HCT116 (cell line): Measurements from ENCODE around the gene FHOD3. TPM values are rescaled to one million over a fixed set of nuclear protein-coding genes. Genes with fewer than 3 reads are reported as not detected.

Experiments used
- ATAC-seq: fragments of 200-7000 bp; cut with Tn5 transposase; 2 replicates; pipeline ENCODE4 v1.9.1; 2020; ENCODE audit warnings: mild to moderate bottlenecking, moderate library complexity
- BruUV-seq: library from RNA; stranded (reverse); fragments of 400-500 nt; replicated peaks from 2 replicates; lab custom pipeline; 2021; lab: Mats Ljungman, UMichigan
- CTCF ChIA-PET: fragments of 300-600 bp; sonication (Branson Sonifier 250); formaldehyde crosslinking; loops from one replicate; lab custom pipeline; 2021; ENCODE audit warnings: antibody characterized with exemption; lab: Charles Lee
- POLR2A ChIA-PET: fragments of 300-600, 350-600 bp; sonication (Branson Sonifier 250); formaldehyde crosslinking; loops from one replicate; lab custom pipeline; 2021; ENCODE audit warnings: antibody characterized with exemption; lab: Charles Lee
- RAD21 ChIA-PET, 2 experiments: fragments of 300-600 bp; sonication (Branson Sonifier 250); formaldehyde crosslinking; loops; one replicate each; lab custom pipeline; 2023; ENCODE audit warnings: low total read pairs in 2 of 2; ENCODE audit not compliant: uncharacterized antibody in 2 of 2, unreplicated experiment in 2 of 2, low non-redundant PET in 1 of 2; lab: Charles Lee
- DNase-seq: peaks from one replicate; pipeline ENCODE4 v3.0.0-alpha.2; 2010; ENCODE audit warnings: low read depth, low spot score
- H2AFZ ChIP-seq: fragments of 200-600 bp; shearing (Covaris generic), sonication (generic); 2 replicates; pipeline ENCODE4 v1.6.1; 2017; ENCODE audit warnings: low read depth, mixed run types, mixed read lengths, antibody characterized with exemption, low read length; ENCODE audit not compliant: poor library complexity, severe bottlenecking
- H3K27ac ChIP-seq: 2 replicates; pipeline ENCODE4 v1.5.1; 2012; ENCODE audit warnings: low read depth, low read length
- H3K27me3 ChIP-seq: fragments of 200-600 bp; sonication (generic); 2 replicates; pipeline ENCODE4 v1.6.1; 2016; ENCODE audit warnings: mixed run types, low read length, mixed read lengths; ENCODE audit not compliant: insufficient read depth
- H3K36me3 ChIP-seq, 2 experiments: fragments of 200-500 bp in 1 of 2; fragments of 200-600 bp in 1 of 2; sonication (Bioruptor generic) in 1 of 2; sonication (generic) in 1 of 2; 2 replicates each; pipeline versions ENCODE4 v1.5.1 to v1.6.1; 2014 to 2016; ENCODE audit warnings: low read length in 2 of 2, inconsistent platforms in 1 of 2, mixed read lengths in 1 of 2, mixed run types in 1 of 2; ENCODE audit not compliant: insufficient read depth in 2 of 2, control insufficient read depth in 1 of 2
- H3K4me1 ChIP-seq, 2 experiments: fragments of 200-600 bp in 1 of 2; sonication (generic) in 1 of 2; 2 replicates each; pipeline versions ENCODE4 v1.5.1 to v1.6.1; 2012 to 2017; ENCODE audit warnings: low read length in 2 of 2, inconsistent platforms in 1 of 2, mild to moderate bottlenecking in 1 of 2, mixed read lengths in 1 of 2, mixed run types in 1 of 2, moderate library complexity in 1 of 2; ENCODE audit not compliant: insufficient read depth in 2 of 2, control insufficient read depth in 1 of 2
- H3K4me2 ChIP-seq: fragments of 200-600 bp; sonication (generic); 2 replicates; pipeline ENCODE4 v1.6.1; 2017; ENCODE audit warnings: mixed run types, low read length, mixed read lengths
- H3K4me3 ChIP-seq, 2 experiments: fragments of 200-600 bp in 1 of 2; sonication (generic) in 1 of 2; replicated peaks in 1 of 2; 2 replicates each; pipeline ENCODE4 v1.5.1; 2011 to 2016; ENCODE audit warnings: low read length in 2 of 2, control low read depth in 1 of 2, low read depth in 1 of 2, mild to moderate bottlenecking in 1 of 2, mixed read lengths in 1 of 2, mixed run types in 1 of 2
- H3K79me2 ChIP-seq: fragments of 200-600 bp; sonication (generic); 2 replicates; pipeline ENCODE4 v1.6.1; 2017; ENCODE audit warnings: mild to moderate bottlenecking, mixed run types, low read length, moderate library complexity, mixed read lengths; ENCODE audit not compliant: insufficient read depth
- H3K9ac ChIP-seq: fragments of 200-600 bp; sonication (generic); 2 replicates; pipeline ENCODE4 v1.6.1; 2016; ENCODE audit warnings: low read length, mixed read lengths
- H3K9me2 ChIP-seq: fragments of 200-600 bp; sonication (generic), shearing (Covaris generic); 2 replicates; pipeline ENCODE4 v1.6.1; 2017; ENCODE audit warnings: mixed run types, mild to moderate bottlenecking, moderate library complexity; ENCODE audit not compliant: insufficient read depth
- H3K9me3 ChIP-seq, 2 experiments: fragments of 200-500 bp in 1 of 2; fragments of 200-600 bp in 1 of 2; sonication (Bioruptor generic) in 1 of 2; sonication (generic) in 1 of 2; 2 replicates each; pipeline ENCODE4 v1.6.1; 2014 to 2017; ENCODE audit warnings: low read length in 2 of 2, mixed read lengths in 2 of 2, inconsistent platforms in 1 of 2, low read depth in 1 of 2, mild to moderate bottlenecking in 1 of 2, mixed run types in 1 of 2, moderate library complexity in 1 of 2; ENCODE audit not compliant: control insufficient read depth in 1 of 2, insufficient read depth in 1 of 2
- H4K20me1 ChIP-seq: fragments of 200-600 bp; sonication (generic), shearing (Covaris generic); 2 replicates; pipeline ENCODE4 v1.6.1; 2017; ENCODE audit warnings: mixed run types, mild to moderate bottlenecking, moderate library complexity; ENCODE audit not compliant: insufficient read depth
- CBX3 ChIP-seq: IDR thresholded peaks from 2 replicates; pipeline ENCODE4 v1.6.1; 2012; ENCODE audit warnings: low read depth
- CEBPB ChIP-seq: IDR thresholded peaks from 2 replicates; pipeline ENCODE4 v1.6.1; 2012; ENCODE audit warnings: low read depth
- CTCF ChIP-seq, 3 experiments: fragments of 200-600 bp in 1 of 3; sonication (generic) in 1 of 3; IDR thresholded peaks in 2 of 3; conservative IDR thresholded peaks in 1 of 3; 2 replicates each; pipeline ENCODE4 v1.5.1; 2012 to 2017; ENCODE audit warnings: low read depth in 2 of 3, low read length in 2 of 3, antibody characterized with exemption in 1 of 3, borderline replicate concordance in 1 of 3, control low read depth in 1 of 3, mild to moderate bottlenecking in 1 of 3, mixed read lengths in 1 of 3, mixed run types in 1 of 3, moderate library complexity in 1 of 3; ENCODE audit not compliant: insufficient read depth in 1 of 3
- EGR1 ChIP-seq: IDR thresholded peaks from 2 replicates; pipeline ENCODE4 v1.6.1; 2012; ENCODE audit warnings: low read depth
- ELF1 ChIP-seq: IDR thresholded peaks from 2 replicates; pipeline ENCODE4 v1.6.1; 2012; ENCODE audit warnings: low read depth, borderline replicate concordance
- EZH2 ChIP-seq: fragments of 200-600 bp; sonication (generic); IDR thresholded peaks from 2 replicates; pipeline ENCODE4 v1.6.1; 2017; ENCODE audit warnings: antibody characterized with exemption, mixed run types
- EZH2phosphoT487 ChIP-seq: fragments of 200-600 bp; IDR thresholded peaks from 2 replicates; pipeline ENCODE4 v1.6.1; 2018; ENCODE audit warnings: antibody characterized with exemption, borderline replicate concordance
- FOSL1 ChIP-seq: IDR thresholded peaks from 2 replicates; pipeline ENCODE4 v1.6.1; 2012; ENCODE audit warnings: low read depth
- JUND ChIP-seq: IDR thresholded peaks from 2 replicates; pipeline ENCODE4 v1.6.1; 2012
- MAX ChIP-seq: IDR thresholded peaks from 2 replicates; pipeline ENCODE4 v1.6.1; 2012
- POLR2A ChIP-seq: IDR thresholded peaks from 2 replicates; pipeline ENCODE4 v1.7.0; 2011; ENCODE audit warnings: borderline replicate concordance; ENCODE audit not compliant: insufficient read depth, insufficient read length; ENCODE audit errors: extremely low read depth
- POLR2AphosphoS5 ChIP-seq: IDR thresholded peaks from 2 replicates; pipeline ENCODE4 v1.6.1; 2011; ENCODE audit warnings: mild to moderate bottlenecking, low read depth, low read length, moderate library complexity
- SIN3A ChIP-seq: IDR thresholded peaks from 2 replicates; pipeline ENCODE4 v1.6.1; 2012; ENCODE audit warnings: low read depth
- SP1 ChIP-seq: IDR thresholded peaks from 2 replicates; pipeline ENCODE4 v1.6.1; 2012; ENCODE audit warnings: low read depth
- SRF ChIP-seq: IDR thresholded peaks from 2 replicates; pipeline ENCODE4 v1.6.1; 2012; ENCODE audit warnings: low read depth
- TCF7L2 ChIP-seq: IDR thresholded peaks from 2 replicates; pipeline ENCODE4 v1.7.0; 2011; ENCODE audit warnings: borderline replicate concordance, inconsistent platforms; ENCODE audit not compliant: insufficient read depth, insufficient read length; ENCODE audit errors: extremely low read depth
- ZBTB33 ChIP-seq: IDR thresholded peaks from 2 replicates; pipeline ENCODE4 v1.6.1; 2011; ENCODE audit warnings: mild to moderate bottlenecking, low read length, moderate library complexity; ENCODE audit not compliant: insufficient replicate concordance; ENCODE audit errors: extremely low read depth
- ZFX ChIP-seq: fragments of 450-650 bp; IDR thresholded peaks from 2 replicates; pipeline ENCODE4 v1.6.1; 2017
- ZNF274 ChIP-seq: fragments of 200-500 bp; sonication (Bioruptor generic); IDR thresholded peaks from 2 replicates; pipeline ENCODE4 v1.6.1; 2014; ENCODE audit warnings: mild to moderate bottlenecking, low read depth, low read length, inconsistent platforms
- intact Hi-C: fragments of 100-400 bp; cut with micrococcal nuclease; formaldehyde crosslinking; loops from 2 replicates; pipeline ENCODE4 v1.10.0; 2022
- total RNA-seq: library from RNA; stranded (reverse); gene quantifications from one replicate; pipeline ENCODE4 v1.2.1, GENCODE V29; 2021; ENCODE audit not compliant: unreplicated experiment

Gene FHOD3
- total RNA-seq, 1 experiment from 2014 or later: 4.0 TPM

- no peaks in the 10 kb centered on the region; a peak in 1 of 4 replicates for H3K4me1 ChIP-seq
- DNase-seq: no peak
- H3K4me2 ChIP-seq: no peak overlapping the region
- TF ChIP-seq POLR2AphosphoS5 (no peak), POLR2A (no peak), SP1 (no peak), EZH2phosphoT487 (no peak), CEBPB (no peak), ZFX (no peak), JUND (no peak), EZH2 (no peak), MAX (no peak), ZNF274 (no peak), SIN3A (no peak)
- TF ChIP-seq, all 23 proteins: peak for 0
- no TSS peak for BruUV-seq
- H3K4me3 ChIP-seq: no peak overlapping the region
- no peak overlapping the region for H3K27ac ChIP-seq
- no peaks in the 10 kb centered on the region for H3K9me3 ChIP-seq
- intact Hi-C loops: no loop called here
- POLR2A ChIA-PET: no interaction called here
- H2AFZ ChIP-seq: no peak overlapping the region
- RAD21 ChIA-PET: no interaction called here
- H3K36me3 ChIP-seq: no peaks in the 10 kb centered on the region
- no peak overlapping the region for H3K9ac ChIP-seq
- peaks cover 10% of the 10 kb centered on the region; the same call in 1 of the 2 replicates for H3K27me3 ChIP-seq
- no peak for ATAC-seq
- no peaks in the 10 kb centered on the region for H3K79me2 ChIP-seq
- CTCF ChIA-PET: no interaction called here
- H3K9me2 ChIP-seq: no peaks in the 10 kb centered on the region
- no peaks in the 10 kb centered on the region for H4K20me1 ChIP-seq
Measured at GRCh38 chr18:36331521-36331971, 34.0 kb downstream of the FHOD3 start.

GRCh38 chr18:36333414-36333813, 35.9 kb downstream of the FHOD3 start:
- POLR2A ChIA-PET: no interaction called here
- Histone ChIP-seq H3K27ac (no peak overlapping the region), H3K9ac (no peak overlapping the region), H3K36me3 (no peaks in the 10 kb centered on the region), H3K4me3 (no peak overlapping the region), H3K4me1 (no peaks in the 10 kb centered on the region; a peak in 1 of 4 replicates), H2AFZ (no peak overlapping the region), H3K4me2 (no peak overlapping the region), H4K20me1 (no peaks in the 10 kb centered on the region), H3K9me2 (no peaks in the 10 kb centered on the region), H3K9me3 (no peaks in the 10 kb centered on the region), H3K27me3 (no peaks in the 10 kb centered on the region), H3K79me2 (no peaks in the 10 kb centered on the region)
- CTCF ChIA-PET: no interaction called here
- ATAC-seq (no peak), DNase-seq (no peak)
- intact Hi-C loops: no loop called here
- BruUV-seq: no TSS peak
- RAD21 ChIA-PET: no interaction called here
- TF ChIP-seq FOSL1: no peak
- TF ChIP-seq MAX: no peak
- TF ChIP-seq SIN3A: no peak
- TF ChIP-seq ZBTB33: no peak
- no peak for TF ChIP-seq TCF7L2
- no peak for TF ChIP-seq ZNF274
- no peak for TF ChIP-seq SRF
- TF ChIP-seq CBX3: no peak
- TF ChIP-seq CTCF (IDR thresholded peaks at IDR 0.05 in 2 of 3, conservative IDR thresholded peaks at IDR 0.05 in 1 of 3; ENCODE audit: borderline replicate concordance in 1 of 3, insufficient read depth in 1 of 3, low read depth in 2 of 3, low read length in 2 of 3): no peak
- no peak for TF ChIP-seq SP1
- no peak for TF ChIP-seq ELF1
- no peak for TF ChIP-seq EGR1
- no peak for TF ChIP-seq POLR2AphosphoS5
- TF ChIP-seq EZH2phosphoT487: no peak
- no peak for TF ChIP-seq EZH2
